H1 (cell line): Measurements from ENCODE around the gene ENO3. TPM values are rescaled to one million over a fixed set of nuclear protein-coding genes. Genes with fewer than 3 reads are reported as not detected.

ENCODE experiments used
- CTCF ChIA-PET: fragments of 300-600 bp; sonication (Branson Sonifier 250); formaldehyde crosslinking; loops from one replicate; lab custom pipeline; 2021; ENCODE audit not compliant: partially characterized antibody; lab: Charles Lee
- POLR2A ChIA-PET: fragments of 300-600 bp; sonication (Branson Sonifier 250); formaldehyde crosslinking; loops from one replicate; lab custom pipeline; 2021; ENCODE audit warnings: inconsistent platforms; ENCODE audit not compliant: partially characterized antibody; lab: Charles Lee
- DNase-seq, 2 experiments: peaks; one replicate each; pipeline versions ENCODE4 v3.0.0 to v3.0.0-alpha.2; 2010 to 2022; ENCODE audit warnings: low spot score in 2 of 2, low read depth in 1 of 2, mixed read lengths in 1 of 2
- FAIRE-seq: peaks from 2 replicates; lab custom pipeline; 2011; peaks lifted over from hg19 to GRCh38; lab: Jason Lieb, UNC
- H2AFZ ChIP-seq: 2 replicates; pipeline ENCODE4 v1.8.1; 2012; ENCODE audit warnings: low read length, inconsistent platforms
- H2AK5ac ChIP-seq: 2 replicates; pipeline ENCODE4 v1.6.1; 2013; ENCODE audit warnings: low read depth, low read length
- H2BK120ac ChIP-seq: replicated peaks from 2 replicates; pipeline ENCODE3; 2013; ENCODE audit warnings: low read depth, low read length, inconsistent platforms
- H2BK12ac ChIP-seq: 2 replicates; pipeline ENCODE4 v1.6.1; 2013; ENCODE audit warnings: low read depth, low read length
- H2BK15ac ChIP-seq: 2 replicates; pipeline ENCODE4 v1.6.1; 2013; ENCODE audit warnings: low read length
- H2BK20ac ChIP-seq: 2 replicates; pipeline ENCODE4 v1.6.1; 2013; ENCODE audit warnings: low read length
- H2BK5ac ChIP-seq: 2 replicates; pipeline ENCODE4 v1.6.1; 2013; ENCODE audit warnings: low read depth, low read length
- H3K14ac ChIP-seq: 2 replicates; pipeline ENCODE4 v1.6.1; 2013; ENCODE audit warnings: inconsistent platforms; ENCODE audit not compliant: insufficient read length
- H3K18ac ChIP-seq: 2 replicates; pipeline ENCODE4 v1.6.1; 2013; ENCODE audit warnings: low read length; ENCODE audit errors: extremely low read depth
- H3K23ac ChIP-seq: 2 replicates; pipeline ENCODE4 v1.6.1; 2013; ENCODE audit warnings: inconsistent platforms; ENCODE audit not compliant: insufficient read length
- H3K23me2 ChIP-seq: 2 replicates; pipeline ENCODE4 v1.6.1; 2013; ENCODE audit warnings: low read depth, low read length
- H3K27ac ChIP-seq: 2 replicates; pipeline ENCODE4 v1.6.1; 2011; ENCODE audit warnings: low read depth, low read length, inconsistent platforms
- H3K27me3 ChIP-seq, 4 experiments: replicated peaks in 1 of 4; 1 replicate in 1 of 4; 2 replicates in 3 of 4; pipeline versions ENCODE4 v1.6.1 to v1.8.1; 2011 to 2013; ENCODE audit warnings: low read length in 3 of 4, mild to moderate bottlenecking in 3 of 4, inconsistent platforms in 2 of 4, mixed read lengths in 2 of 4, moderate library complexity in 1 of 4; ENCODE audit not compliant: control insufficient read depth in 3 of 4, insufficient read depth in 3 of 4; ENCODE audit errors: extremely low read depth in 1 of 4
- H3K36me3 ChIP-seq, 4 experiments: 2 replicates each; pipeline versions ENCODE4 v1.6.1 to v1.8.1; 2011 to 2013; ENCODE audit warnings: mild to moderate bottlenecking in 4 of 4, low read length in 3 of 4, moderate library complexity in 2 of 4, control low read depth in 1 of 4, inconsistent platforms in 1 of 4; ENCODE audit not compliant: insufficient read depth in 4 of 4, control insufficient read depth in 2 of 4
- H3K4ac ChIP-seq: replicated peaks from 2 replicates; pipeline ENCODE3; 2013; ENCODE audit warnings: low read length, low read depth, mixed read lengths, inconsistent platforms; ENCODE audit not compliant: insufficient read length
- H3K4me1 ChIP-seq, 4 experiments: replicated peaks in 1 of 4; 1 replicate in 1 of 4; 2 replicates in 3 of 4; pipeline versions ENCODE4 v1.6.1 to v1.8.1; 2011 to 2013; ENCODE audit warnings: low read length in 3 of 4, inconsistent platforms in 2 of 4, mixed read lengths in 1 of 4; ENCODE audit not compliant: insufficient read depth in 4 of 4, control insufficient read depth in 3 of 4
- H3K4me2 ChIP-seq, 2 experiments: 2 replicates each; pipeline versions ENCODE4 v1.6.1 to v1.8.1; 2011 to 2013; ENCODE audit warnings: low read depth in 2 of 2, low read length in 2 of 2, control low read depth in 1 of 2, inconsistent platforms in 1 of 2, mild to moderate bottlenecking in 1 of 2; ENCODE audit not compliant: insufficient read depth in 1 of 2
- H3K4me3 ChIP-seq, 4 experiments: fragments of 200-600, 300-600 bp in 1 of 4; sonication (generic), shearing (Covaris generic), sonication (Bioruptor Twin) in 1 of 4; 2 replicates each; pipeline versions ENCODE4 v1.5.1 to v1.8.1; 2011 to 2016; ENCODE audit warnings: low read length in 4 of 4, low read depth in 3 of 4, control low read depth in 2 of 4, inconsistent platforms in 2 of 4, mild to moderate bottlenecking in 2 of 4, mixed read lengths in 1 of 4, moderate library complexity in 1 of 4; ENCODE audit not compliant: insufficient read depth in 2 of 4; ENCODE audit errors: extremely low read depth in 1 of 4
- H3K56ac ChIP-seq: replicated peaks from 2 replicates; pipeline ENCODE3; 2013; ENCODE audit warnings: low read depth, mild to moderate bottlenecking, mixed read lengths, low read length, inconsistent platforms; ENCODE audit not compliant: insufficient read length
- H3K79me1 ChIP-seq: 2 replicates; pipeline ENCODE4 v1.6.1; 2013; ENCODE audit warnings: low read depth, low read length, control low read depth
- H3K79me2 ChIP-seq, 2 experiments: 2 replicates each; pipeline versions ENCODE4 v1.6.1 to v1.8.1; 2012 to 2013; ENCODE audit warnings: low read length in 2 of 2, mild to moderate bottlenecking in 2 of 2, inconsistent platforms in 1 of 2; ENCODE audit not compliant: insufficient read depth in 2 of 2, control insufficient read depth in 1 of 2
- H3K9ac ChIP-seq, 4 experiments: replicated peaks in 1 of 4; 1 replicate in 1 of 4; 2 replicates in 3 of 4; pipeline versions ENCODE4 v1.6.1 to v1.8.1; 2011 to 2013; ENCODE audit warnings: low read depth in 3 of 4, low read length in 3 of 4, control low read depth in 2 of 4, mild to moderate bottlenecking in 2 of 4, moderate library complexity in 2 of 4, inconsistent platforms in 1 of 4; ENCODE audit errors: extremely low read depth in 1 of 4
- H3K9me3 ChIP-seq, 2 experiments: 2 replicates each; pipeline versions ENCODE4 v1.6.1 to v1.8.1; 2012 to 2013; ENCODE audit warnings: mild to moderate bottlenecking in 2 of 2, moderate library complexity in 2 of 2, control low read depth in 1 of 2, inconsistent platforms in 1 of 2, low read depth in 1 of 2, low read length in 1 of 2, mixed read lengths in 1 of 2; ENCODE audit not compliant: insufficient read depth in 2 of 2
- H4K20me1 ChIP-seq, 2 experiments: replicated peaks in 1 of 2; 2 replicates each; pipeline versions ENCODE3 to v1.8.1; 2011 to 2013; ENCODE audit warnings: inconsistent platforms in 2 of 2, low read length in 2 of 2, mild to moderate bottlenecking in 1 of 2; ENCODE audit not compliant: insufficient read depth in 2 of 2, control insufficient read depth in 1 of 2
- H4K5ac ChIP-seq: 2 replicates; pipeline ENCODE4 v1.6.1; 2013; ENCODE audit warnings: low read length, low read depth, mixed read lengths, inconsistent platforms; ENCODE audit not compliant: insufficient read length
- H4K8ac ChIP-seq: 2 replicates; pipeline ENCODE4 v1.8.0; 2013; ENCODE audit warnings: mild to moderate bottlenecking, moderate library complexity, low read length, inconsistent platforms; ENCODE audit not compliant: insufficient read depth; ENCODE audit errors: extremely low read depth
- H4K91ac ChIP-seq: replicated peaks from 2 replicates; pipeline ENCODE3; 2013; ENCODE audit warnings: low read length, mixed read lengths, inconsistent platforms; ENCODE audit not compliant: insufficient read length
- CHD1 ChIP-seq: IDR thresholded peaks from 2 replicates; pipeline ENCODE4 v1.6.1; 2012; ENCODE audit warnings: low read depth, low read length, improper control_type of control experiment
- POLR2A ChIP-seq, 2 experiments: IDR thresholded peaks; 1 replicate in 1 of 2; 2 replicates in 1 of 2; pipeline ENCODE4 v1.6.1; 2011; ENCODE audit warnings: low read depth in 2 of 2, low read length in 2 of 2, mild to moderate bottlenecking in 2 of 2; ENCODE audit errors: control extremely low read depth in 1 of 2
- POU5F1 ChIP-seq: IDR thresholded peaks from 2 replicates; pipeline ENCODE4 v1.6.1; 2011; ENCODE audit warnings: low read depth, mild to moderate bottlenecking, low read length, moderate library complexity
- WGBS, 2 experiments: shearing (Covaris generic) in 1 of 2; methylation state at CpG; one replicate each; pipeline versions ENCODE4 v1.1.6 to v1.1.7; 2013 to 2015; ENCODE audit warnings: low lambda C conversion rate in 2 of 2, mixed read lengths in 2 of 2, inconsistent platforms in 1 of 2, low coverage in 1 of 2, missing lambda C conversion rate in 1 of 2; ENCODE audit not compliant: insufficient replicate concordance in 2 of 2, insufficient coverage in 1 of 2, insufficient read length in 1 of 2; ENCODE audit errors: extremely low coverage in 1 of 2, missing lambda C conversion rate in 1 of 2; 5-methylcytosine and 5-hydroxymethylcytosine counted together
- polyA plus RNA-seq, 7 experiments: library from polyadenylated mRNA; depleted of rRNA in 3 of 7; stranded (reverse) in 5 of 7; unstranded in 2 of 7; fragments of >200 nt in 5 of 7; fragments of 200-250 nt in 2 of 7; gene quantifications; 1 replicate in 5 of 7; 2 replicates in 1 of 7; 4 replicates in 1 of 7; pipeline versions ENCODE4 v1.2.1 to v1.2.3, GENCODE V29; 2011 to 2013; ENCODE audit warnings: missing spikeins in 2 of 7, mixed read lengths in 2 of 7
- total RNA-seq: library from RNA; stranded (reverse); fragmentation: NEBNext Ultra II Directional; extraction: Animal tissue kit (Norgen Biotek cat#: 25700); gene quantifications from 2 replicates; pipeline ENCODE4 v1.2.1, GENCODE V29; 2021

ENO3 gene
- total and polyA plus RNA-seq, 2 of the 8 experiments (the other 6 are each of a cell fraction or from before 2014, with no cell fraction given): 25.0 to 25.7 TPM

GRCh38 chr17:4999430-5000093, 48.6 kb downstream of the ENO3 start:
- peaks cover 0 to 19% of the 10 kb centered on the region in 2 experiments; a peak in 2 of 4 replicates for H3K79me2 ChIP-seq
- H2BK12ac ChIP-seq: 0 out of 2 replicates have a peak overlapping the region, but pooled peaks have one; percentile 23
- no peak overlapping the region for H2AFZ ChIP-seq
- peak overlapping the region in 2 of 4 experiments; percentile 9 to 26; a peak in 1 of 7 replicates for H3K9ac ChIP-seq
- ChIA-PET POLR2A (interaction anchor here (1.1 to 4.7 kb wide), 7 partner anchors 11 to 62 kb away, joined by 3 to 36 read pairs (median 15); partner anchors contain the start of genes CAMTA2, PFN1, RNF167 and SLC25A11), CTCF (interaction anchor here (0.9 to 1.5 kb wide), 5 partner anchors 19 to 91 kb away, joined by 3 to 5 read pairs (median 4); partner anchors contain the start of genes RNF167 and SLC25A11)
- H2AK5ac ChIP-seq: no peak overlapping the region
- peak overlapping the region; percentile 97 to 100 for H3K4me2 ChIP-seq
- H4K91ac ChIP-seq: no peak overlapping the region
- peaks cover 2 to 12% of the 10 kb centered on the region in 2 experiments for H4K20me1 ChIP-seq
- no peaks in the 10 kb centered on the region for H3K9me3 ChIP-seq
- H2BK5ac ChIP-seq: peak overlapping the region; percentile 56; the same call in 1 of the 2 replicates
- H3K27me3 ChIP-seq: peaks cover 0 to 13% (median 1%) of the 10 kb centered on the region in 4 experiments; a peak in 3 of 7 replicates
- no peak overlapping the region for H3K23ac ChIP-seq
- FAIRE-seq: no peak
- peaks cover 4 to 17% (median 8%) of the 10 kb centered on the region in 4 experiments for H3K4me1 ChIP-seq
- H3K79me1 ChIP-seq: peaks cover 11% of the 10 kb centered on the region
- H4K5ac ChIP-seq: no peak overlapping the region
- no peak overlapping the region for H2BK15ac ChIP-seq
- no peak overlapping the region for H3K27ac ChIP-seq
- no peak overlapping the region for H3K56ac ChIP-seq
- H4K8ac ChIP-seq: no peak overlapping the region
- no peak overlapping the region for H3K18ac ChIP-seq
- H3K4me3 ChIP-seq: peak overlapping the region; percentile 75 to 80 (median 78); a peak in 5 of 8 replicates
- no peak for TF ChIP-seq CHD1
- TF ChIP-seq POLR2A (IDR thresholded peaks at IDR 0.05; ENCODE audit: control extremely low read depth in 1 of 2, low read depth in 2 of 2, low read length in 2 of 2): no peak
- no peak for TF ChIP-seq POU5F1
- H2BK20ac ChIP-seq: no peak overlapping the region
- no peak overlapping the region for H2BK120ac ChIP-seq
- no peak overlapping the region for H3K14ac ChIP-seq
- no peak overlapping the region for H3K4ac ChIP-seq
- H3K23me2 ChIP-seq: peaks cover 11% of the 10 kb centered on the region
- DNase-seq: no peak
- peaks cover 17 to 36% (median 25%) of the 10 kb centered on the region in 4 experiments for H3K36me3 ChIP-seq
- 78% methylated on average over 12 of the region's 12 CpGs; no CpG with 5 or more reads in 1 of the 2 experiments for WGBS, 2 experiments
